SK-N-MC (cell line): ENCODE measurements around the gene TIPRL.

ENCODE experiments used
- EZH2 ChIP-seq: fragments of 200-600 bp; sonication (generic); IDR thresholded peaks from one replicate; pipeline ENCODE4 v1.6.1; 2017; ENCODE audit warnings: antibody characterized with exemption
- POLR2AphosphoS5 ChIP-seq: IDR thresholded peaks from 2 replicates; pipeline ENCODE4 v1.6.1; 2012; ENCODE audit warnings: mild to moderate bottlenecking, low read depth, low read length, borderline replicate concordance

- TF ChIP-seq POLR2AphosphoS5 (no peak), EZH2 (no peak)
Observed at GRCh38 chr1:168202941-168203654, 24.3 kb downstream of the TIPRL start.
